ENCODE results near the gene FANCD2. TPM values are rescaled to one million over a fixed set of nuclear protein-coding genes. Genes with fewer than 3 reads are reported as not detected.
A peak's percentile ranks its signal among the peaks of the same experiment; 100 is the strongest.
"Not testable (repeated sequence)": the region's sequence is repeated elsewhere in the genome, so short reads cannot be mapped to it uniquely, and the experiment has no call there.

The FANCD2 gene
- polyA plus RNA-seq (ENCODE audit: insufficient read length): 29.4 TPM
- long read RNA-seq, donor 1: 0 reads
- long read RNA-seq, donor 2: 0 reads
- long read RNA-seq, donor 3, full-length matches to known transcripts: 1 of 1 reads
- long read RNA-seq, donor 3, partial matches to known transcripts: 0 of 1 reads
- long read RNA-seq, donor 3, other reads (novel, unspliced or antisense): 0 of 1 reads
- long read RNA-seq, donor 4: 0 reads
- long read RNA-seq, donor 5: 0 reads
- long read RNA-seq, donor 6: 0 reads
- long read RNA-seq, donor 7: 0 reads
- long read RNA-seq, donor 8: 0 reads

- DNase-seq: peak; percentile 80
Observed at GRCh38 chr3:10026084-10026890, at the start of gene FANCD2. FANCD2 (plus strand) TSS chr3:10026437; CDS start chr3:10028658, 2,221 bp downstream.

- DNase-seq: no peak
Observed at GRCh38 chr3:9976721-9977709, 49.2 kb upstream of the FANCD2 start.

- DNase-seq: no peak
Observed at GRCh38 chr3:9978710-9979305, 47.4 kb upstream of the FANCD2 start.

- no peak for DNase-seq
Observed at GRCh38 chr3:9980251-9980650, 46.0 kb upstream of the FANCD2 start.

GRCh38 chr3:9986230-9986725 lies 40.0 kb upstream of the FANCD2 start:
- DNase-seq: no peak

GRCh38 chr3:9994086-9994844 lies 32.0 kb upstream of the FANCD2 start:
- no peak for DNase-seq

GRCh38 chr3:10000686-10001085 lies 25.6 kb upstream of the FANCD2 start:
- no peak for DNase-seq

GRCh38 chr3:10002951-10003350 lies 23.3 kb upstream of the FANCD2 start:
- no peak for DNase-seq

GRCh38 chr3:10004506-10004905 lies 21.7 kb upstream of the FANCD2 start:
- no peak for DNase-seq

- no peak for DNase-seq
Observed at GRCh38 chr3:10004960-10005564, 21.2 kb upstream of the FANCD2 start.

GRCh38 chr3:10006048-10006761 lies 20.0 kb upstream of the FANCD2 start:
- DNase-seq: no peak

GRCh38 chr3:10006762-10007090 lies 19.5 kb upstream of the FANCD2 start:
- DNase-seq: no peak

- DNase-seq: no peak
Observed at GRCh38 chr3:10007126-10007782, 19.0 kb upstream of the FANCD2 start.

GRCh38 chr3:10008216-10008587 lies 18.0 kb upstream of the FANCD2 start:
- DNase-seq: not testable (repeated sequence)

- DNase-seq: peak; percentile 71
Observed at GRCh38 chr3:10008588-10009344, 17.5 kb upstream of the FANCD2 start.

GRCh38 chr3:10010421-10010877 lies 15.8 kb upstream of the FANCD2 start:
- DNase-seq: no peak

- peak; percentile 89 for DNase-seq
Observed at GRCh38 chr3:10010878-10011465, 15.3 kb upstream of the FANCD2 start.

- no peak for DNase-seq
Observed at GRCh38 chr3:10011631-10012030, 14.6 kb upstream of the FANCD2 start.

Data from left kidney (tissue), 8 donors.